ENCODE results near the gene PDXDC1.
"Not testable (repeated sequence)": the region's sequence is repeated elsewhere in the genome, so short reads cannot be mapped to it uniquely, and the experiment has no call there.

PDXDC1 gene

GRCh38 chr16:15130943-15131700 lies 156.3 kb downstream of the PDXDC1 start:
- H3K9me3 ChIP-seq (ENCODE audit: severe bottlenecking); H3K36me3 ChIP-seq; DNase-seq; H3K4me3 ChIP-seq (ENCODE audit: low read depth, low read length); H3K27me3 ChIP-seq (ENCODE audit: insufficient read depth, low read depth, severe bottlenecking); H3K27ac ChIP-seq: not testable (repeated sequence)

DNA sequence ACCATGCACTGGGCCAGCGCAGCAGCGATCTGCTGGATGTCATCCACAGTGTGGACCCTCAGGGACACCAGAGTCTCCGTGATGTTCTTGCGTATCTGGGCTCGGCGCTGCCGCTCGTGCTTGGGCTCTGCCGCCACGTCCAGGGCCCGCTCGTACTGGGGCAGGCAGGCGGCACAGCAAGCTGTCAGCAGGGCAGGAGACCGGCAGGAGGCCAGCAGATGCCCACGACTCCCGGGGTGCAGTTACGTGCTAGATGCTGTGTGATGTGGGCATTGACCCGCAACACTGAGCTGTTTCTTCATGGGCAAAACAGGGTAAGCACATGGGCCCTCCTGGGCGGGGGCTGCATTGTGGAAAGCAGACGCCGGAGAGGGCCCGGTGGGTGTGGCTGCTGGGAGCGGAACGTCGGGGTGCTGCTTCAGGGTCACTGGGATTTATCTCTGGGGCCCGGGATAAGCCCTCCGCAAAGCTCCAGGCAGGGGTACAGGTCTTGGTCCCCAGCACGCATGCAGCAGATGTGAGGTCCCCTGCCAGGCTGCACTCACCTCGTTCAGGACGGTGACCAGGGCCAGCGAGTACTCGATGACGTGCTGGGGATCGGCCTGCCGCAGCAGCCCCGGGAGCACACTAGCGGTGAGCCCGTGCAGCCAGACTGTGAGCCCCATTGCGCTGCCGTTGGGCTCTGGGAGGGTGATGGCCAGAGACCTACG lies 158.0 kb downstream of the PDXDC1 start:
- not testable (repeated sequence) for H3K27ac ChIP-seq

DNA sequence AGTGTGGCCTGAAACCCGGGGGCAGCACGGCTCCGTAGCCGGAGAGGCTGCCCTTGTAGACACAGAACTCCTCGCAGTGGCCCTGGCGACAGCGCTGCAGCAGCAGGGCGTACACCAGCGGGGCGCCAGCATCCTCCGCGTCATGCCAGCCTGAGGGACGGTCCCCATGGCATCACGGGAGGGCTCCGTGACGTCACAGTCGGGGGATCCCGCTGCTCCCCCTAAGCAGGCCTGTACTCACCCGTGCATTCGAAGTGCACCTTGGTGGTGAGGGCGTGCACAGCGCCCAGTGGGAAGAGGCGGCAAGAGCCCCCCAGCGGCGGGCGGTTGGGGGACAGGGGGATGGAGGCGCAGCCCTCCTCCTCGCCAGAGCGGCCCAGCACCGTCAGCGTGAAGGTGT lies 158.7 kb downstream of the PDXDC1 start:
- H3K9me3 ChIP-seq (ENCODE audit: severe bottlenecking); H3K27me3 ChIP-seq (ENCODE audit: insufficient read depth, low read depth, severe bottlenecking); H3K4me3 ChIP-seq (ENCODE audit: low read depth, low read length); H3K36me3 ChIP-seq; DNase-seq; H3K27ac ChIP-seq: not testable (repeated sequence)

More for the DNA sequence above, 158.0 kb downstream of the PDXDC1 start:
- H3K9me3 ChIP-seq (ENCODE audit: severe bottlenecking); H3K4me3 ChIP-seq (ENCODE audit: low read depth, low read length); DNase-seq; H3K27me3 ChIP-seq (ENCODE audit: insufficient read depth, low read depth, severe bottlenecking); H3K36me3 ChIP-seq: not testable (repeated sequence)

GRCh38 chr16:15134752-15135482 lies 160.1 kb downstream of the PDXDC1 start:
- H3K9me3 ChIP-seq (ENCODE audit: severe bottlenecking); H3K4me3 ChIP-seq (ENCODE audit: low read depth, low read length); H3K36me3 ChIP-seq; H3K27ac ChIP-seq; H3K27me3 ChIP-seq (ENCODE audit: insufficient read depth, low read depth, severe bottlenecking); DNase-seq: not testable (repeated sequence)

DNA sequence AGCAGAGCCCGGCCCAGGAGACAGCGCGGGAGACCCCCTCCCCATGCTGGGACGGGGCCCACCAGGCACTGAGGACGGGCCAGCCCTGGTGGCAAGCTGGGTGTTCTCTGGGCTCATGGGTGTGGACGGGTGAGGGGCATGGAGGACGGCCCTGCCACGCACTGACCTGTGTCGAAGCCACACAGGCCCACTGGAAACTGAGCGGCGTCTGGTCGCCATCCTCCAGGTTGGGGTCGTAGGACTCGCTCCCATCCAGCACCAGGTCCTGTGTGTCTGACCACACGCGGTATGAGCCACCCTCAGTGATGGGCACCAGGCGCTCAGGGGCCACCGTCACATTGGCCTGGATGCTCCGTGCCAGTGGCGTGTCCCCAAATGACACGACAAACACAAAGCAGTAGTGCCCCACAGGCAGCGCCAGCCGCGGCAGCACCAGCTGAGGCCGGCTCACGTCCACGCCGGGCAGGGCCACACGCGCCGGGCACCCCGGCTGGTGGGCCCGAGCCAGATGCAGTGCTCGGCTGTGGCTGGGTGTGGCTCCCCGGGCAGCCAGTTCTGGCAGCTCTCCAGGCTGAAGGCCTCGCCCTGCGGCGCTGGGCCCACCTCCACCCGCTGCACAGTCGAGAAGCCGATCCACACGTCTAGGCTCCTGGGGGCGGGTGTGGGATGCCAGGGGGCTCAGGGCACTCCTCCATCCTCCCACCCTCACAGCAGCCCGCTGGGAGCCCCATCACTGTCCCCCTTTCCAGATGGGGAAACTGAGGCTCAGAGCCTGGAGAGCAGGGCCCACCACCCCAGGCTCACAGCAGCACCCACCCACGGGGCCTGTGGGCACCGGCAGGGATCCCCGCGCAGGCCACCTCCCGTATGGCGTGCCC lies 160.9 kb downstream of the PDXDC1 start:
- not testable (repeated sequence) for H3K27ac ChIP-seq; DNase-seq; H3K27me3 ChIP-seq (ENCODE audit: insufficient read depth, low read depth, severe bottlenecking); H3K9me3 ChIP-seq (ENCODE audit: severe bottlenecking); H3K4me3 ChIP-seq (ENCODE audit: low read depth, low read length); H3K36me3 ChIP-seq

DNA sequence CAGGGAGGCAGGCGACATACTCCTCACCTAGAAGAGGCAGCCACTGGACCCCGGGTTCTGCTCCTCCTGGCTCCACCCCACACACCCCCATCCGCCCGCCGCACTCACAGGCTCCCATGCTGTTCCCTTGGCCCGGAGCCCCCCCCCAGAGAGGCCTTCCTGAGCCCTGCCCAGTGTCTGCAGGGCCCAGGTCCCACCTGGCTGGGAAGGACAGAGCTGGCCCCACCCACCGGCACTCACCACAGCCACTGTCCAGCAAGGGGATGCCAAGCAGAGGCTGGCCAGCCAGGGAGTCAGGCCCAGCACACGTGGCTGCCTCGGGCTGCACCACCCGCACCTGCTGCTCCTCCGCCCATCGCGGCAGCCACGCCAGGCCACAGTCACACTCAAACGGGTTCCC lies 162.7 kb downstream of the PDXDC1 start:
- H3K9me3 ChIP-seq (ENCODE audit: severe bottlenecking); H3K36me3 ChIP-seq; H3K27ac ChIP-seq; H3K4me3 ChIP-seq (ENCODE audit: low read depth, low read length); DNase-seq; H3K27me3 ChIP-seq (ENCODE audit: insufficient read depth, low read depth, severe bottlenecking): not testable (repeated sequence)

DNA sequence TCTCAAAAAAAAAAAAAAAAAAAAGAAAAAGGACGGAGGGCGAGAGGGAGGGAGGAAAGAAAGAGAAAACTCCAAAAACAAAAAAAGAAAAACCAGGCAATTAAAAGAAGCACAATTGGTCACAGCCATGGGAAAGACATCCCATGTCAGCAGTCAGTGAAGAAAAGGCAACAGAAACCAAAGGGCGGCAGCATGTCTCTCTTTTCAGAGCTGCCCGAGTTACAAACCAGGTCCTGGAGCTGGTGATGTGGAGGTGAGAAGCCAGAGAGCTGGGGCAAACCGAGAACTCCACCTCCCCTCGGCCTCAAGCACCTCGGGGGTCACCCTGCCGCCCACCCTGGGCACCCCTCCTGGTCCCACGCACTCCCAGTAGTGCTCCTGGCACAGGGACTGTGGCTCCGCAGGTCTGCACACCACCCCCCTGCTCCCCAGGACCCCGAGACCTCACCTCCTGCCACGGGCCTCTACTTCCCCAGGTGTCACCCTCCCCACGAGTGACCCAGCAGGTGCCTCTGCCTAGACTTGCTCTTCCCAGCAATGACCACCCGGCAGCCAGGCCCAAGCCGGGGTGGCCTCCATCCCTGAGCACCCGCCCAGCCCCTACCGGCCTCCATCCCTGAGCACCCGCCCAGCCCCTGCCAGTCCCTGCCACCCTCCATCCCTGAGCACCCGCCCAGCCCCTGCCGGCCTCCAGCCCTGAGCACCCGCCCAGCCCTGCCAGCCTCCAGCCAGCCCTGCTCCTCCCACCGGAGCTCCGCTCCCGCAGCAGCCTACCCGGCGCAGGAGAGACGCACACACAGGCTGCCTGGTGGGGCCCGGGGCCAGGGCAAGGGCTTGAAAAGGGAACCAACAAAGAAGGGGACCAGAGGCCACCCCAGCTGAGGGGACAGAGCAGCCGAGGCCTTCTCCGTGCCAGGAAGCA lies 165.9 kb downstream of the PDXDC1 start:
- not testable (repeated sequence) for H3K9me3 ChIP-seq (ENCODE audit: severe bottlenecking); H3K27ac ChIP-seq; H3K27me3 ChIP-seq (ENCODE audit: insufficient read depth, low read depth, severe bottlenecking); DNase-seq; H3K4me3 ChIP-seq (ENCODE audit: low read depth, low read length); H3K36me3 ChIP-seq

GRCh38 chr16:15141586-15141985 lies 166.8 kb downstream of the PDXDC1 start:
- DNase-seq = no peak
- no peak overlapping the region for H3K4me3 ChIP-seq (ENCODE audit: low read depth, low read length)
- no peak for TF ChIP-seq CTCF (IDR thresholded peaks at IDR 0.05; ENCODE audit: low read depth, low read length)
- H3K27me3 ChIP-seq (ENCODE audit: insufficient read depth, low read depth, severe bottlenecking) = no peaks in the 10 kb centered on the region
- H3K27ac ChIP-seq = no peak overlapping the region
- H3K9me3 ChIP-seq (ENCODE audit: severe bottlenecking) = no peaks in the 10 kb centered on the region
- no peaks in the 10 kb centered on the region for H3K36me3 ChIP-seq

DNA sequence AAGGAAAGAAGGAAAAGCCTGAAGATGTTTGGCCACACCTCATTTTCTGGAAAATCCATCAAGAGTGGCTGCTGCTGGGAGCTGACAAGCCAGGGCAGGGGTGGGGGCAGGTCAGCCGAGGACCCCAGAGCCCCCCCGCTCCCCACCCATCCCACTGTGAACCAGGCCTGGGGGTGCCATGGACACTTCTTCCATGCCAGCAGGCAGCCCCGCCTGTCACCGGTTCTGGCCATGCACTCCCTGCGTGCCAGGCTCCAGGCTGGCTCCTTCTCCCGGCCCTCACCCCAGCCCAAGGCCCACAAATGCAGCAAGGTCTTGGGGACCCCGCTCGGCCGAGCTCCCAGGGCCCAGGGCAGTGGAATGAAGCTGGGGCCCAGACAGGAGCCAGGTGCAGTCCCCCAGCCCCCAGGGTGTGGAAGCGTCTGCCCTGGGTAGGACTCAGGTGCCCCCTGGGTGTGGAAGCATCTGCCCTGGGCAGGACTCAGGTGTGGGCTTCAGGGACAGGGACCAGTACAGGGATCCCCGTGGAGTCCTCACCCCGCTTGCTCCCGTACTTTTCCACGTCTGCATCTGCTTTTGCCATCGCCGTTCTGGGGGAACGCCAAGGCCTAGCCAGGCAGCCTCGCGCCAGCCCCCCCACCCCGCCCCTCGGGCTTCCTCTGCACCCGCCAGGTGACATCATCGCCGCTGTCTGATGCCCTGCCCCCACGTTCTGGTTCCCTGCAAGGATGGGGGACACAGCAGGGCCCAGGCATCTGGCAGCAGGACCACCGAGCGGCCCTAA lies 167.5 kb downstream of the PDXDC1 start:
- H3K9me3 ChIP-seq (ENCODE audit: severe bottlenecking); H3K36me3 ChIP-seq; H3K27ac ChIP-seq; H3K27me3 ChIP-seq (ENCODE audit: insufficient read depth, low read depth, severe bottlenecking); DNase-seq; H3K4me3 ChIP-seq (ENCODE audit: low read depth, low read length): not testable (repeated sequence)

- DNase-seq; H3K36me3 ChIP-seq; H3K4me3 ChIP-seq (ENCODE audit: low read depth, low read length); H3K9me3 ChIP-seq (ENCODE audit: severe bottlenecking); H3K27me3 ChIP-seq (ENCODE audit: insufficient read depth, low read depth, severe bottlenecking); H3K27ac ChIP-seq: not testable (repeated sequence)
Observed at GRCh38 chr16:15142891-15143600, 168.2 kb downstream of the PDXDC1 start.

- not testable (repeated sequence) for H3K27me3 ChIP-seq (ENCODE audit: insufficient read depth, low read depth, severe bottlenecking); H3K9me3 ChIP-seq (ENCODE audit: severe bottlenecking); H3K4me3 ChIP-seq (ENCODE audit: low read depth, low read length); H3K36me3 ChIP-seq; H3K27ac ChIP-seq; DNase-seq
Observed at GRCh38 chr16:15143601-15144091, 168.8 kb downstream of the PDXDC1 start.
